ENCODE results near the gene HSPB1. TPM values are rescaled to one million over a fixed set of nuclear protein-coding genes. Genes with fewer than 3 reads are reported as not detected.

Gene HSPB1
- total RNA-seq, 1 donor from 2014 or later, result 78.8 TPM

Other genes starting within 250 kb of the HSPB1 start
- 0.53 and 1.8 TPM in 2 replicates for gene SRRM3, start 100.8 kb upstream of the HSPB1 start, total RNA-seq
- 109 and 140 TPM in 2 replicates for gene YWHAG, start 56.3 kb downstream of the HSPB1 start, total RNA-seq
- 0.46 and 0.60 TPM in 2 replicates for gene SSC4D, start 107.0 kb downstream of the HSPB1 start, total RNA-seq
- gene ZP3, start 122.3 kb downstream of the HSPB1 start, total RNA-seq, result 1.3 TPM in 2 replicates
- 4.6 and 5.1 TPM in 2 replicates for gene DTX2, start 159.0 kb downstream of the HSPB1 start, total RNA-seq
- gene UPK3B, start 207.9 kb downstream of the HSPB1 start, total RNA-seq, result not detected in 2 replicates
- gene SPDYE16, start 240.6 kb downstream of the HSPB1 start, total RNA-seq, result 0.28 TPM in 1 of 2 replicates, not detected in the other